HG03097 (cell line): Measurements from ENCODE around the gene PTPRD.
"Not testable (repeated sequence)": the region's sequence is repeated elsewhere in the genome, so short reads cannot be mapped to it uniquely, and the experiment has no call there.

Experiments used
- ATAC-seq: cut with Tn5 transposase; IDR thresholded peaks from one replicate; pipeline ENCODE4 v1.9.1; 2021; ENCODE audit not compliant: unreplicated experiment, low FRiP score

PTPRD gene

DNA sequence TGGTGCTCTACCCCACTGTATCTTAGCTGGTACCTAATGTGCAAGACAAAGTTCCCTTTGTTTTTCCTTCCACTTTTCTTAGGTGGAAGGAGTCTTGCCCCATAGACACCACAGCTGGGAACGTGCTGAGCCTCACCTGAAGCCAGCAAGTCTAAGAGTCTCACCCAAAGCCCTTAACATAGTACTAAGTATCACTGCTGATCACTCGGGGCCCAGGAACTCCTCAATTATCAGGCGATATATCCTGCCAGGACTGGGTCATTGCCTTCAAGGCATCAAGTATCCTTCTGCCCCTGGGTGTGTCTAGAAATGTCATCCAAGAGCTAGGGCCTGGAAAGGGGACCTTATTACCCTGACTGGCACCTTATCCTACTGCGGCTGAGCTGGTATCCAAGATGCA is 123.9 kb downstream of the PTPRD start:
- ATAC-seq, result no peak

DNA sequence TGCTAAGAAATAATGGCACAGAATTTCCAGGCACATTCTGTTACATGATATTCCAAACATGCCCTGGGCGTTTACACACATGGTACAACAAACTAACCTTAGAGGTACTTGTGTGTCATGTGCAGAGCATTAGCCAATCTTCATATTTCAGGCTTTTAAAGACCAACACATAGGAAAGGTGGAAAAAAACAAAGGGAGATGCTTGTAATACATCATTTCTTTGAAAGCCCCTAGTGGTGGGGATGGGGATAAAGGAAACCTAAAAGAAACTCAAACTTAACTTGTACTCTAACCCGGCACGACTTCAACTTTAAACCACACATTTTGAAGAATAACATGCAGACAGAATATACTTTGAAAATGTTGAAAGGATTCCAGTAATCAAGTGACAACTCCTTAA is 133.6 kb downstream of the PTPRD start:
- no peak for ATAC-seq

GRCh38 chr9:10449201-10449617 is 163.6 kb downstream of the PTPRD start:
- not testable (repeated sequence) for ATAC-seq

- no peak for ATAC-seq
Observed at GRCh38 chr9:10447036-10447435, 165.8 kb downstream of the PTPRD start.

- ATAC-seq, result no peak
Observed at GRCh38 chr9:10443868-10444204, 169.0 kb downstream of the PTPRD start.

DNA sequence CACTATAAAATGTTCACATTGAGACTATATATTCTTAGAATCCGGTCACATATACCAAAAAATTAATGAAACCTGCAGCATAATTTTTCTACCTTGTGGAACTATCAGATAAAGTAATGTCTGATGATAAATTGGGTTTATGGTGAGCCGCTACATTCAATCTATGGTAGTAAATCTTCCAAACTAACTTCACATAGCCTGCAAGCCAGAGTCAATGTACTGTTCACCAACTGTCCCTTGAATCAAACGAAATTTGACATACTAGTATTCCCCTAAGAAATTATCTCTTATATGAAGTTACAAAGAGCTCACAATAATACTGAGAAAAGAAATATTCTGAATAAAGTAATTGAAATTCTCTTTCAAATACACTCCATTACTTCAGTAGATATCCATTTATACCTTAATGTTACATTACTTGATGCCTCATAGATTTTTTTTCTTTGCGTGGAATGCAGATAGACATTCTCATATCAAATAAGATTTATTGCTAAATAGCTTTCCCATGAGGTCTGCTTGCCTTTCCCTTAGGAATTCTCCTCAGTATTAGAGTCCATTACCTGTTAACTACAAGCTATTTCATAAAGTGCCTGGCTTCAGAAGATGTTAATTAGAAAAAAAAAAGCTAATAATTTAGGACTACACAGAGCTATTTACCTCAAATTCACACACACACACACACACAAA is 169.5 kb downstream of the PTPRD start:
- no peak for ATAC-seq

- ATAC-seq, result no peak
Observed at GRCh38 chr9:10438955-10439354, 173.8 kb downstream of the PTPRD start.

DNA sequence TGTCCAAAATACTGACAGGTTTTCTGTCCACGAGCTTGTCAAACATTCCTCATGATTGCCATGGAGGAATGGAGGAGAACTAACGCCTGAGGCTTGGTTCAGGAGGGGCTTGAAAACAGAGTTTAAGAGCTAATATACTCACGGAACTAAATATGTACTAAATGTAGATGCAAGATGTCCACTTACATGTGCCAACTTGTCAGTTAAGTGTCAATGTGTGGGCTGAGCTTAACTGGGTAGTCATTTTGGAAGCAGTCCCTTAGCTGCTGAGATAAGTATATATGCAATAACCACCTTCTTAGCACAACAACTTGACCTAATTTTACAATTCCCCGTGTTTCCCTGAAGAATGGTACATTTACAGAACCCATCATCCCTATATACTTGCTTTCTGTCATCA is 176.0 kb downstream of the PTPRD start:
- no peak for ATAC-seq

- no peak for ATAC-seq
Observed at GRCh38 chr9:10434412-10434811, 178.4 kb downstream of the PTPRD start.

- no peak for ATAC-seq
Observed at GRCh38 chr9:10411272-10411671, 201.5 kb downstream of the PTPRD start.

DNA sequence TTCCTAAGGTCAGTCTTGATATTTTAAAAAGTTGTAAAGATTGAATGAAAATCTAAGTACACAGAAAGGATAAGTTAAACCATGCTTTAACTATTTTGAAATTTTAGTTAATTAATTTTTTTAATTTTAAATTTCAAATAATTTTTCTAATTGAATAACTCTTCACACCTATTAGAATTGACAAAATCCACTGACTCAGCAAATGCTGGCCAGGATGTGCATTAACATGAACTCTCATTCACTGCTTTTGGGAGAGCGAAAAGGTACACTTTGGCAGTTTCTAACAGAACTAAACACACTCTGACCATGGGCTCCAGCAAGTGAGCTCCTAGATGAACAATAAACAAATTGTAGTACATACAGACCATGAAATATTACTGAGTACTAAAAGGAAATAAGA is 209.5 kb downstream of the PTPRD start:
- ATAC-seq, result no peak

DNA sequence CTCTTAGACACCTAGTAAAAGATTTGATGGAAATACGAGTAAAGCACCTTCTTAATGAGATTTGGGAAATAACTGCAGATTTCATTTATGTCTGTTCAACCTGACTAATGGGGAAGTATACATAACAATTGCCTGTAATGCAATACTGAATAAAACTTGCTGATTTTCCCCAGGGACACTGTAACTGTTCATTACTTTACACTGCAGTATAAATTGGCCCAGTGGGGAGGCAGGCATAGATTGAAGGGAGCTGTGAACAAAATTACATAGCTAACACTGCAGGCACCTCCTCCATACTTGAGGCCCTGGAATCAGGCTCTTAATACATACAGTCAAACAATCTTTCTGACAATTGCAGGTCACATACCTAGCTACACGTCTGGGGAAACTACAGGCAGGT is 216.2 kb downstream of the PTPRD start:
- ATAC-seq, result no peak

DNA sequence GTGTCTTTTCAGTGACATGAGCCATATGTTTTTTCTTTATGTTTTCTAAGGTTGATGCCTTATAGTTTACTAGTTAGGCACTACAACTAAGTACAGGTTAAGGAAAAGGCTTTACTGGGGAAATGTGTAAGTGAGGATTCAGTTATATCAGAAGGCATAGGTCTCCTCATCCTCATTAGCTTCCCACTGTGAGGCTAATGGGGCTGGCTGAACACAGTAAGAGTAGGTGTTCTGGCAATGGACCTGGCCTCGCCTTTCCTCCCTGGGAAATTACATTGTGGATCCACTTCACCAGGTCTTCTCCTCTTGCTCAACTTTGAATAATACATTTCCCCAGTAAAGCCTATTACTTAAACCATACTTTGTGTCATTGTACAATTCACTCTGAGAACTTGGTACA is 225.5 kb downstream of the PTPRD start:
- ATAC-seq, result no peak

GRCh38 chr9:10371824-10372223 is 241.0 kb downstream of the PTPRD start:
- no peak for ATAC-seq

- peak; percentile 88 for ATAC-seq
Observed at GRCh38 chr9:10366171-10366779, 246.5 kb downstream of the PTPRD start.

GRCh38 chr9:10354591-10354990 is 258.2 kb downstream of the PTPRD start:
- no peak for ATAC-seq

- not testable (repeated sequence) for ATAC-seq
Observed at GRCh38 chr9:10345621-10346020, 267.2 kb downstream of the PTPRD start.

GRCh38 chr9:10341057-10341456 is 271.7 kb downstream of the PTPRD start:
- no peak for ATAC-seq

DNA sequence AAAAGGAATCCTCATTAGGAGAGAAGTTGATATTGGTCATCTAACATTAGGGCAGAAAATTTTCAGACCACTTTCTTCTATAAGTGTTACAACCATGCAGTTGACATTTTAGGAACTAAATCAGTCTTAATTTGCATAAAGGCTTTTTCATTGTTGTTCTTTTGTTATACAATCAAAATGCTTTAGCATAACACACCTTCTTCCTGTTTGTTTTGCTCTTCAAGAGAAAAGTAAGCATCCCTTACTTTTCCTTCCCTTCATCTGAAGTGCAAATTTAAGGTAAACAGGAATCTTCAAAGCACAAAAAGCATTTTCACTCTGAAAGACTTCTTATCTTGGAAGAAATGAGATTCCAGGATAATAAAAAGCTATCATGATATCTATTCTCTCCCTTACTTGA is 273.6 kb downstream of the PTPRD start:
- ATAC-seq, result no peak

- no peak for ATAC-seq
Observed at GRCh38 chr9:10331157-10331556, 281.6 kb downstream of the PTPRD start.

GRCh38 chr9:10282084-10282483 is 330.7 kb downstream of the PTPRD start:
- ATAC-seq, result no peak

DNA sequence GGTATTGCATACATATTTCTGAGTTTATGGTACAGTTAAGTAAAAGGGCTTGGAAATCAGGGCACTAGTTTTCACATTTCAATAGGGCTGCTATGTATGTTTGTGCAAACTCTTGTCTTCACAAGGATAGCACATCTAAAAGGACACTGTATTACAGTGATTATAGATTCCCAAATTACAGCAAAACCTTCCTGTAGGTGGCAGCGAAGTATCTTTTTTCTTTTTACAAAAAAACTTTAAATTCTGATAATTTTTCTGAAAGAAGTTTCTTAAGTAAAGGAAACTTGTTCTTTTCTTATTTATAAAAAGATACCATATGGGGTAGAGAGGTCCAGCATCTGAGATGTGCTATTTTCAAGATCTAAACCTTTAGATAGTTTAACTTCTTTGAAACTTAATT is 337.8 kb downstream of the PTPRD start:
- ATAC-seq, result no peak

DNA sequence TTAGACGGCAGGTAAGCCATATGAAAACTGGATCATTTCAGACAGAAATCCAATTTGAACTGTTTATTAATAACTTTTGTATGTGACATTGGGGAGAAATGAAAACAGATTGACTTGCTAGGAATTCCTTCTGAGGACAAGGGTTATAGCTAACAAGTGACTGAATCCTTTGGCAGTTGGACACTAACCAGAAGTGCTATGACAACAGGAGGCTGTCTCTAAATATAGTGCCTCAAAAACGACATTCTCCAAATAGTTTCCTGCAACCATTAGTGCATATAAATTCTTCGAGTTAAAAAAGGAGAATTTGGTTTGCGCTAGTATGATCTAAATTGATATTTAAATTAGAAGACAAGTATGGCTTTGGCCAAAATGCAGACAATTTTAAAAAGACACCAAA is 338.6 kb downstream of the PTPRD start:
- no peak for ATAC-seq
